HTR-8/SVneo (cell line): ENCODE measurements around the gene GUK1.

Experiments used
- DNase-seq: peaks from one replicate; pipeline ENCODE4 v3.0.0; 2011; ENCODE audit warnings: low spot score, mixed read lengths; ENCODE audit not compliant: insufficient read length
- FAIRE-seq: peaks from 2 replicates; lab custom pipeline; 2011; peaks lifted over from hg19 to GRCh38; lab: Jason Lieb, UNC

Gene GUK1

DNA sequence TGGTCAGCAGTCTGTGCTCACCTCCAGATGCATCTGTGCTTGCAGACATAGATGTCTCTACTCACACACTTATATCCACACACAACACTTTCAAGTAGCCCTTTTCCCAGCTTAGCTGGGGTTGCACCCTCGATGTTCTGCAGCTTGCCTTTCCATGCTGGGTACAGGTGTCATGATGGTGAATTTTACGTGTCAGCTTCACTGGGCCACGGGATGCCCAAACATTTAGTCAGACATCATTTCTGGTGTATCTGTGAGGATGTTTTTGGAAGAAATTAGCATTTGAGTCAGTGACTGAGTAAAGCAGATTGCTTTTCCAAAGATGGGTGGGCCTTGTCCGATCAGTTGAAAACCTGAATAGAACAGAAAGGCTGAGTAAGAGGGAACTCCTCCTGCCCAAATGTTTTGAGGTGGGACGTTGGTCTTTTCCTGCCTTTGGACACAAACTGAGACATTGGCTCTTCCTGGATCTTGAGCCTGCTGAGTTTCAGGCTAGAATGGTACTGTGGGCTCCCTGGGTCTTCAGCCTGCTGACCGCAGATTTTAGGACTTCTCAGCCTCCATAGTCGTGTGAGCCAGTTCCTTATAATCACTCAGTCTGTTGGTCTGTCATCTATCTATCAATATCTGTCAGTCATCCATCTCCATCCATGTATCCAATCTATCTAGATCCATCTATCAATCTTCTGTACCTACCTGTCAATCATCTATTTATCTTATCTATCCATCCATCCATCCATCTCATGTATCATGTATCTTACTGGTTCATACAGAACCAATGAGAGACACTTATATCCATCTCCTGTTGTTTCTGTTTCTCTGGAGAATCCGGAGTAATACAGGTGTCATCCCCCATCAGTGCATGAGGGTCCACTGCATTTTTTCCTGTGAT is 55.1 kb downstream of the GUK1 start:
- DNase-seq, result no peak

GRCh38 chr1:228197555-228198147 is 57.6 kb downstream of the GUK1 start:
- FAIRE-seq (no peak), DNase-seq (no peak)

More for the DNA sequence above, 55.1 kb downstream of the GUK1 start:
- FAIRE-seq, result no peak
